GM19023 (cell line): ENCODE data around the gene ARID5B.
A peak's percentile ranks its signal among the peaks of the same experiment; 100 is the strongest.

Experiments used
- ATAC-seq: cut with Tn5 transposase; IDR thresholded peaks from one replicate; pipeline ENCODE4 v1.9.1; 2021; ENCODE audit warnings: mild to moderate bottlenecking, moderate library complexity; ENCODE audit not compliant: unreplicated experiment

Gene ARID5B

DNA sequence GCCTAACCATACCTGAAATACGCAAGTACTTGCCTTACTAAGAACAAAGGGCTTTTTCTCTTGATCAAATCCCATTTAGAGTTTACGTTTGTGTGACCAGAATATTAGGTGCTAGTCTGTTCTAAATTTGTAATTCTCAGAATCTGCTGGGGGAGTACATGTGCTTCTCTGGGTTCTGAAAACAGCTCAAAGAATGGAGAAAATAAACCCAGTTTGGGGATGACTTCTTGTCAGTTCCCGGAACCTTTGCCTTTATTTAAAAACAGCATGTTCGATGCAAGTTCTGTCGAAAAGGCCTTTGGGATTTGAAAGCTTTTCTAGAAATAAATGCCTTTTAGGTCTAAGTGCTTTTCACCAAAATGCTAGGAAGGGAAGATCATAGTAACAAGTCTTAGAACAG, 147.0 kb downstream of the ARID5B start:
- ATAC-seq, result no peak

DNA sequence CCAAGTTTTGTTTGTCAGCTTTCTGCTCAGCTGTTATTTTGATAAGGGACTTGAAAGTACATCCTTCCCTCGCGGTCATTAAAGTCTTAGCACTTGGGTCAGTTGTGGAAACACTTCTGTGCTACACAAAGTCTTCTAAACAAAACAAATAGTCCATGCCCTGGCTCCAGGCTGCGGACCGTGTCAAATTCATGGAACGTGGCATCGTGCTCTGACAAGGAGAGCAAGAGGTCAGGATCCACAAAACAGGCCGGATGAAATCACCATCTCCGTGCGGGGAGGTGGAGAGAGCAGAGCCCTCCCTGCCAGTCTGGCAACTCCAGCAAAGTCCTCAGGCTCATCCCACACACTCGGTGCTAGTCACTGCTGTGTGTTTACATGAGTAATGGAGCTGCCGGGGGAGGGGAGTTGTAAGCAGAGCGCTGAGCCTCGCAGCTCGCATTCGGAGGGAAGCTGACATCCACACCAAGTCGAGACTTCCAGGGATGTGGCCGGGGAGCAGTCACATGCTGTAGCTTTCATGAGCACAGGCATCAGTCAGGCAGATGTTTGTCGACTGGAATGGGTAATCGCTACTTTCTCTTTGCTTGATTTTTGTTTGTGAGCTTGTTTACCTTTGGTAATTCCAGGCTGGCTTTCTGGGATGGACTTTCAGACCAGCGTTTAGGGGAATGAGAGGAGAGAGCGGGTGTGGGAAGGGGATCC, 147.6 kb downstream of the ARID5B start:
- no peak for ATAC-seq

DNA sequence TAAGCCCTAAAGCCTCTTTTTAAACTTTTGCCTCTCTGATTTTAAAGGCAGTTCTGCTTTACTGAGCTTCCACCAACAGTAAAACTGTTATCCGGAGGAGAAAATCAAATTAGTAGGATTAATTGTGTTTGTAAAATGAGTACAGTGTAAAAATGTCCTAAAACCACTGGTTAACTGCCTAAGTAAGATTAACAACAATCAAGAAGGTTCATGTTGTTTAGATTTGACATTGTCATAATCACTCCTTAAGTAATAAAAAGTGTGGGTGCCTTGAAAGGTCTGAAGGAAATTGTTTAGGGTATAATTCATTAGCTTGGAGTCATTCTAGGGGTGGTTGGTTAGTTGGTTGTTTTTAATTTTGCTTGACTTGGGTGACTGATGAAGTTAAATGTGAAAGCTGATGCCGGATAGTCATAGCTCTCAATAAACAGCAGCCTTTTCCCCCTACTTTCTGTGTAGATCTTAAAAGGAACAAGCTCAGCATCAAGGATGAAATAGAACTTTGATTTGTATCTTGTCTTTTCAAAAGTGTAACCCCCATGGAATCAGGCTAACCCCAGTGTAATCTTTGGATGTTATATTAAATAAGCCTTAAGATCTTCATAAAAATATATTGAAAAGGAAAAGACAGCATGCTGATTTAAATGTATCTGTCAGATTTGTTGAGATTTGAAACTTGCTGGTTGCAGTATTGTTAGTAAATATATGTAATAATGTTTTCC, 148.3 kb downstream of the ARID5B start:
- ATAC-seq, result no peak

DNA sequence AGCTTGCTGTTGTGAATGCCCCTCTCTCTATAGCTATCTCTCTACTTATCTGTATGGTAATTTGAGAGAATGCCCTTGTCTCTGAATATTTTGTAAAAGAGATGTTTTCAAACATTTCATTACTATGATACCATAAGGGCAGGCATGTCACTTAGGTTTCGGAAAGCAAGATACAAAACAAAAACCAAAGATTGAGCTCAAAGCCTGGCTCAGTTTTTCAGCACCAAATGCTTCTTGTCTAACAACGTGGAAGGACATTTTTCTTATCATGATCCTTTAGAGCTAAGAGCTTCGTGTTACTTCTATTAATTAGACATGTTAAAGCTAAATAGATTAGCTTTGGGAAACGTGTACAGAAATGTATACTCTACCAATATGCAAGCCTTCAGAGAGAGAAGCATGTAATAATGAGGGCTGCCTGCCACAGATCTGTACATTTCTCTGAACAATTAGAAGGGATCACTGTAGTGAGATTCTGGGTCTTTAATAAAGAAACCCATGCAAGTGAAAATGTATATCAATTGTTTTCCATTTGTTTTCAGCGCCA, 148.9 kb downstream of the ARID5B start:
- ATAC-seq, result no peak

DNA sequence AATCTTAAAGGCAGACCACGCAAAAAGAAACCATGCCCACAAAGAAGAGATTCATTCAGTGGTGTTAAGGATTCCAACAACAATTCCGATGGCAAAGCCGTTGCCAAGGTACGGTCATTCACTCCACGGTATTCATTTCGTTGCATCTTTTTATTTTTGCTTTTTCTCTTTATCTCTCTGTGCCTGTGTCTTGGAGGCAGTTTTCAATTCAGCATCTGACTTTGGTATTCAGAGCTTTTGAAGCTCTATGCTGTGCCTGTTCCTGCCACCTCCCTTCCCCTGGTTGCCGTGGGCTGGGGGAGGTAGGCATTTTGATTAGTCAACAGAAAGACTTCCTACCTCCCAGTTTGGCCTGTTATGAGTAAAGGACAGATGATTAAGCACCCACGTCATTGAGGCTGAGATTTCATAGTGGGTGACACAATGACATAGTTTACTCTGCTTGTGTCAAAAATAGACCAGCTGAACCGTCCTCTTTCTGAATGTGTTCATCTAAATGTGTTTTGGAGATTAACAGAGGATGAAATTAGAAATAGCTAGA, 149.5 kb downstream of the ARID5B start:
- ATAC-seq, result peak; percentile 38

DNA sequence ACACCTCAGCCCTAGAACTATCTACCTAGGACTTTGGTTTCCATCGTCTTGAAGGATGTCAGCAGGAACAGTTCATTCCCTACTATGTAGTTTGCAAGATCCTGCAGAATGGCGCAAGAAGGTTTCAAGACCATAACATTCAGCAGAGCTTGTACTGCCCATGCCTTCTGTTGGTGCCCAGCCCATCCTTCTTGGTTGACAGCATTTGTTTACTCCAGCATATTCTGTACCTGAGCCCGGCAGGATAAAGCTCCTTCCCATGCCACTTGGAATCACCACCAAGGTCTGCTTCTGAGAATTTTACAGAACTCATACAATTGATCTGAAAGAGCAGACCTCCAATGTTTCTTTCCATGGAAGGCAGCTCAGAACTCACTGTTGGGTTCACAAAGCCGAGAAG, 150.8 kb downstream of the ARID5B start:
- no peak for ATAC-seq

DNA sequence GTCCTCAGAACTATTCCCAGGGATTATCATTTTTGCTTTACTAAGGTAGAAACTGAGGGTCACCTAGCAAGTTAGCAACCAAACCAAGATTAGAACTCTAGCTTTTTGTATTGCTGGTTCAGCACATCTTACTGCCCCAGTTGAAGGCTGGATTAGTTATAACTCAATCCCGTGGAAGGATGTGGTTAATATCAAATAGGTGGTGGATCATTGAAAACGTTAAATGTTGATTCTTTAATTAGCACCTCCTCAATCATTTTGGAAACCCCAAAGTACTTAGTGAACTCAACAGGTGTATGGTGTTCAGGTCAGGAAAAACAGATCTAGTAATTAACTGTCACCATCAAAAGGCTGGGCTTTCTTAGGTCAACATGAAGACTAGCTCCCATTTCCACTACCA, 152.4 kb downstream of the ARID5B start:
- no peak for ATAC-seq

DNA sequence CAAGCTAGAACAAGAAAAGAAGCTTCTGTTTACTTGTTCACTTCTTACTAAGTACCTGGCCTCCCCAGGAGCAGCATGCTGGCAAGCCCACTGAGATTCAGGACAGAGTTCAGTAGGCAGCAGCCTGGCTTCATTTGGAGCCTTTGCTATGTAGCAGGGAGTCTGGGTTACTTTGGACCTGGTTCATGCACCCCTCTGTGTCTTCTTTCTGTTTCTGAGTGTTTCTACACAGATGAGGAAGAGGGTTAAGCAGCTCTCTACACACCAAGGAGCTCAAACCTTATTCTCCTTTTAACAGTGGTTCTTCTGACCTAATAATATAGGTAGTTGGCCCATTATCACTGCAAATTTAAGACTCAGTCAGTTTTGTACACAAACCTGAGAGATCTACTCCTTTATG, 152.9 kb downstream of the ARID5B start:
- ATAC-seq, result peak; percentile 42

DNA sequence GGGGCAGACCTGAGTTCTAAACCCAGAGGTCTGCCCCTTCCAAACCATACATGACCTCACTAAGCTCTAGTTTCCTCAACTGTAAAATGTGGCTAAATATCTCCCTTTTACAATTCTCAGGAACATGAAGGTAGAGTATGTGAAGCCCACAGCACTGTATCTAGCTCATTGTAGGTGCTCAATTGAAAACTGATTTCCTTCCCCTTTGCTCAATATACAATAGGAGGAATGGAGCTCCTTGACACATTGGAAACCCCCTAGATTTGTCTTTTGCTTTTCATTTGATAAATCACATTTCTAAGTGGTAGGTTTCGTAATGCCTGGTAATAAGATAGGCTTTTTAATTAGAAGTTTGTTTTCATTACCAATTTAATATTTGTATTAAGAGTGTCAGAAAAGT, 153.3 kb downstream of the ARID5B start:
- ATAC-seq, result peak; percentile 37

DNA sequence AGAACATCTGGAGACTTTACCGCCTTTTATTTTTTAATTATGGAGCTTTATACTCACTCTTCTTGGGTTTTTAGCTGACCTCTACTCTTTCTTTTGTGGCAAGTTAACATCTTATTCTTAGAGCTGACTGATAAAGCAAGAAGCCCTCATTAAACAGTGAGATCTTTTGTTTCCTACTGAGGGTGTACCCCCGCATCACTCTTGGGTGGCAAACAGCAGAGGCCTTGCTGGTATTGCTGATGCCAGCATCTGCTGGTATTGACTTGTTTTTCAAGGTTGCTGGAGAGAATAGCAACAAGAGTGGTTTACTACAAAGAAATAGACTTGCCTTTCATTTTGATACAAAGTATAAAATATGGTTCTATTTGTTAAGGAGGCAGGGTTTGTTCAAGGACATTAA, 154.7 kb downstream of the ARID5B start:
- ATAC-seq, result no peak

DNA sequence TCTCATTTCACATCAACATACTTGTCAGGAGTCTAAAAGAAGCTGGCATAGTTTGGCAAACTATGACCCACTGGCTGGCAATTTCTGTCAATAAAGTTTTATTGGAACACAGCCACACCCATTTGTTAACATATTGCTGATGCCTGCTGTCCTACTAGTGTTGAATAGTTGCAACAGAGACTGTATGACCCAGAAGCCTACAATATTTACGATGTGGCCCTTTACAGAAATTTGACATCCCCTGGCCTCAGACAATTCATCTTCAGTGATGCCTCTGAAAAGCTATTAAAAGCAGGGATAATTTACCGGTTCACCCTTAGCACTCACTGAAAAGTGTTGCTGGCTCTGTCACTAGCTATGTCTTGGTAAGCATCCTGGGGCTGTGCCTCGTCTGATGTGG, 155.2 kb downstream of the ARID5B start:
- no peak for ATAC-seq

DNA sequence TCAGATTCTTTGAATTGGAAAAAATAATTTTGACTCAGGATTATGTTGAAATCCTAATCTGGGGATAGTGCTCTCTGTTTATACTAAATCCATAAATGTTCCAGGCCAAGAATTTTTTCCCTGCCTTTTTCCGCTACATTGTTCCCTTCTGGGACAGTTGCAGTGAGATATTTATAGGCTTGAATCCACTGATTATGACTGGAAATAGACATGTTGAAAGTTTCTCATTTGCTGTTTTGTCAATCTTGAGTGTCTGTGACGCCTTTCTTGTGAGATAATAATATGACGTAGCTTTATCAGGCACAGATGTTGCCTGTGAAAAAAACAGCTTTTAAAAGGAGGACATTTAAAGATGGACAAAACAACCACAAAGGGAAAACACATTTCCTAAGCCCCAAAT, 155.9 kb downstream of the ARID5B start:
- ATAC-seq, result no peak

DNA sequence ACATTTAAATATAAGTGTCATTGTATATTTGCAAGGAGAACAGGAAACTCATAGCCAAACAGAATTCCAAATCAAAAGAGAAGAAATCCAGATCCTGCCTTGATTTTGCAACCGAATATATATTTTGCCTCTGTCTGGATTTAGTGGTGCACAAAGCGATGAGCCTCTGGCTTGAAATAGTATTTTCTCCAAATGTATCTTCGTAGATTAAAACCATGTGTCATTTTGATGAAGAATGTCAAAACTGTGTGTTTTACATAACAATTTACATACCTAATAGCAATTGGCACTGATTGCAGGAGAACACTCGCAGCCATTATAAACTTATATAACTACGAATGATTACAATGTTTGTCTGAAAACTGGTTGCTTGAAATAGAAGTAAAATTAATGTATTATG, 156.4 kb downstream of the ARID5B start:
- no peak for ATAC-seq

DNA sequence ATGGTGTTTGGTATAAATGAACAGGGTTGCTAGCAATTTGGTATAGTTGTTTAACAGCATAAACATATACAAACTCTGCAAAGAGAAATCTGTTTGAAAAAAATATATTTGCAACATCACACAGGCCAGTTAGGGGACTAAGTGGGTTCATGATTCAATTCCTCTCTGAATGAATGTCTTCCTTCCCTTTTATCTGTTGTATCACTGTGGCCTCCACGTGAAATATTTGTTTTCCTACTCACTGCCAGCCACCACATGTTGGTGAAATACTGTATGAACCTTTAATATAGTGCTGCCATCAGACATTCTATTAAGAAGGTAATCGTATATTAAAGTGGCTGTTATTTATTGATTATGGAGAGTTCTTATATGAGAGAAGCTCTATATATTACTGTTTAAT, 157.0 kb downstream of the ARID5B start:
- ATAC-seq, result no peak

DNA sequence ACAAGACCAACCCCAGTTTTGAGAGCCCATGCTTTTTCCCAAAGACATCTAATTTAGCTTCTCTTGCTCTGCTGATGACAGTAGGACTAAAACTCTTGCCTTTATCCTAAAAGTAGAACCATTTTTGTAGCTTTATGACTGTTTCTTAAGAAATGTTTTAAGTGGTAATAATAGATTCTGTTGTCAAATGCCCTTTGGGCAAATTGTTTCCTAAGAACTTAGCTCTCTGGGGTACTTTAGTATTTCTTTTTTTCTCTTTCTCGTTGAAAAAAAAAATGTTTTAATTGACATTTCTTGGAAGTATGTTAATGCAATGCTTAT, 157.4 kb downstream of the ARID5B start:
- no peak for ATAC-seq

DNA sequence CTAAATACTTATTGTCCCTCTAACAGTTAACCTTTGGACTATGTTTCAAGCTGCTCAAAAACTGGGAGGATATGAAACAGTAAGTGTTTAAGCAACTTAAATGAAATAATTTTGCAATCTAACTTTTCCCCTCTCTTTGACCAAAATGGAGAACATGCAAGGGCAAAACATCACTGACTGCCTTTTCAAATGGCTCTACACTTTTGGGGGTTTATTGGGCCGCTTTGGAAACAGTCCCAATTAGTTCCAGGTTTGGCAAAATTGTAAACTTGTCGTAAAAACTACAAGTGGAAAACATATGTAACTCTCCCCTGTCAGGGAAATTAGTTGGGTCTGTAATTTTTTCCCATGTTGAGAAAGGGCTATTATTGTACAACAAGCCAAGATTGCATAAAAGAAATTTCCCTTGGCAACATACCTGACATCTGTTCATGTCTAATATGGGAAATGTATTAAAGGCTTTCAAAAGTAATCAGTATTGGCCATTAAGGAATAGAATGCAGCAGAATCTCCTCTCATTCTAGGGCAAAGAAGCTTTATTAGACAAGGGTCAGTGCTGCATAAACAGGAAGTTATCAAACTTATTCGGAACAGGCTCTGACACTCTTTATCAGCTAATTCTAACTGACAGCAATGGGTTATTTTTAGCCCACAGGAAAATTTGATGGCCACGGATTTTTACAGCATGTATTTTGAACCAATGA, 157.9 kb downstream of the ARID5B start:
- no peak for ATAC-seq

DNA sequence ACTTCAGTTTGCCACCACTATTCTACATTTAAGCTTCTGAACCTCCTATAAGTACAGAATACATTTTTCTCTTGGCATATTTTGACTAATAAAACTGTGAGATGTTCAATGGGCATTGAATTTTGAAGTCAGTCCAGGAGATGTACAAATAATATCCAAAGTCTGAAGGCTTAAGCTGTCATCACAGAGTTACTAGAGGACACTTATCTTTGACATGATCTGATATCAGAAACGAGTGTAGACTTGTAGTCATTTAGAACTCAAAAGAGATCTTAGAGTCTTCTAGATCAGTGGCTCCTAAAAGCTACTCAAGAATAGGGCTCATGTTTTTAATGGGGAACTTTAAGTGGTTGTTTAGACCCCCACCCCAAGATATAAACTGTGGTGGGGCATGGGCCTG, 160.5 kb downstream of the ARID5B start:
- no peak for ATAC-seq

DNA sequence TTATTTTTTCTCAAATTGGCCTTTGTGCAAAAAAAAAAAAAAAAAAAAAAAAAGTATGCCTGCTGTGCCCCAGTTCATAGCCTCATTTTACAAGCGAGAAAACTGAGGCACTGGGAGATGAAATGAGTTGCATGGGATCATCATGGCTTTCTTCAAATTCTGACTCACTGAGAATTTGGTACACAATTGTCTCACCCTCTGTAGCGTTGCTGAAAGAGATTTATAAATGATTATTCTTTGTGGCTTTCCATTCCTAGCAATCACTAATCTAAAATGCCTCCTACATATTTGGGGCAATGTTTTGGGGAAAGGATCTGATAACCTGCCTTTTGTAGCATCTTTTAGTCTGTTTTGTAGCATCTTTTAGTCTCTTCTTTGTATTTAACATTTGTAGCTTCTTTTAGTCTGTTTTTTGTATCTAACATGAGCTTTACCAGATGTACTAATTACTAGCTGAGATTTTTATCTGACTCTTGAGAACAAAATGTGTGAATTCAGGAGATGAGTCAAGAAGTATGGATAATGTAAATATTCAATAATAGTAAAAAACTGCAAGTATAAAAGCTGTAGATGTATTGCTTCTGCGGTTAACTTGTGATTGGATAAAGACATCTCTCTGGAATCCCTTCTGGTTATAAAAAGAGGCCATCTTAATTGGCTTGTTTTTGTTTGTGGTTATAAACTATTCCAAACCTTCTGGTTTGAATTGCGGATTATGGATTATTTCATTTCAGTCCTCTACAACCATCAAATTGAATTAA, 161.4 kb downstream of the ARID5B start:
- ATAC-seq, result no peak

DNA sequence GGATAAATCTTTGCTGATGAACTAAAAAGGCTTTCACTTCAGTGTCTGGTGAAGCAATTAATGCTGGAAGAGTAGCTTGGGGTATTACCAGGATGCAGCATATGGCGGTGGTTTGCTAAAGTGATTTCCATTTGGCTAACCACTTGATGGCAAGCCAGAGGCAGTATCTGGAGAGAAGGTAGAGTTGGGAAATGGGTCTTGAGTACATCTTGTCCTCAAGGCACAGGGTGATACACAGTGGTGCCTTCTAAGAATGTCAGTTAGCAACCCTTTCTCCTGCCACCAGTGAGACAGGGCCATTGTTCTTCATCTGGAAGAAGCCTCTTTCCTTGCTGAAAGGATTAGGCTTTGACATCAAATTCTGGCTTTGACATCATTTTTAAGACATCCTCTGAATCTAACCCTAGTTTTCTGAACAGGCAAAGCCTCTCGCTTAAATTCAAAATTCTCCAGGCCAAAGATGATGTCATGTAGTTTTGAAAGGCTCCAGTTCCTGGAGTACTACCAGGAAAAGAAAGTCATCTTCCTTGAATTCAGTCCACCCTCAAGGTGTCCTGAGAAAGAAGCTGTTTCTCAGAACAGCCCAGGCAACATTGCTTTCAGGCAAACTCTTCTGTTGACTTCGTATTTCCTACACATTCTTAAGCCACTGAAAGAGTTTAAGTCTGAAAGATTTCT, 162.4 kb downstream of the ARID5B start:
- no peak for ATAC-seq

DNA sequence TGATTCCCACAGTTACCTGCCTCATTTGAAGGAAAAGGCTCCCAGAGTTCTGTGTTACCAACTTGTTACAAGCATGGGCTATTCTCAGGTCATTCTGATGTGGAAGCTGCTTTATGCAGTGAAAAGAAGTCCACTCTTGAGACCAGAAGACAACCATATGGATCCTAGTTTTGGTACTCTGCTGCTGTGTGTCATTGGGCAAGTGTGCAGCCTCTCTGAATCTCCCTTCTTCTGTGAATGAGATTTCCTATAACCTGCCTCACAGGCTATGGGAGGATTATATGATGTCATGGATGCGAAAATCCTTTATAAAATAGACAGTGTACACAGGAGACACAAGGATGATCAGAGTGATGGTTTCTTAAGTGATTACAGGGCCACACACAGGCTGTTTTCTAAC, 166.1 kb downstream of the ARID5B start:
- ATAC-seq, result no peak
